HG03565 (cell line): ENCODE data around the gene MERTK.
"Not testable (repeated sequence)": the region's sequence is repeated elsewhere in the genome, so short reads cannot be mapped to it uniquely, and the experiment has no call there.

ENCODE experiments used
- ATAC-seq: cut with Tn5 transposase; IDR thresholded peaks from one replicate; pipeline ENCODE4 v1.9.1; 2021; ENCODE audit warnings: mild to moderate bottlenecking, moderate library complexity; ENCODE audit not compliant: unreplicated experiment

MERTK gene

GRCh38 chr2:111909079-111909478, 10.7 kb downstream of the MERTK start:
- no peak for ATAC-seq

GRCh38 chr2:111909997-111910396, 11.6 kb downstream of the MERTK start:
- ATAC-seq: not testable (repeated sequence)

GRCh38 chr2:111910609-111911277, 12.3 kb downstream of the MERTK start:
- no peak for ATAC-seq

- not testable (repeated sequence) for ATAC-seq
Measured at GRCh38 chr2:111911295-111911977, 13.0 kb downstream of the MERTK start.

- no peak for ATAC-seq
Measured at GRCh38 chr2:111912547-111912946, 14.1 kb downstream of the MERTK start.

GRCh38 chr2:111917106-111917505, 18.7 kb downstream of the MERTK start:
- ATAC-seq: no peak

GRCh38 chr2:111918383-111918806, 20.0 kb downstream of the MERTK start:
- no peak for ATAC-seq

GRCh38 chr2:111919365-111919764, 21.0 kb downstream of the MERTK start:
- no peak for ATAC-seq

GRCh38 chr2:111919794-111920608, 21.6 kb downstream of the MERTK start:
- ATAC-seq: no peak

GRCh38 chr2:111923276-111923804, 24.9 kb downstream of the MERTK start:
- no peak for ATAC-seq

- ATAC-seq: no peak
Measured at GRCh38 chr2:111924617-111925107, 26.3 kb downstream of the MERTK start.

- no peak for ATAC-seq
Measured at GRCh38 chr2:111927723-111928122, 29.3 kb downstream of the MERTK start.

- no peak for ATAC-seq
Measured at GRCh38 chr2:111930409-111930808, 32.0 kb downstream of the MERTK start.

GRCh38 chr2:111930875-111931274, 32.5 kb downstream of the MERTK start:
- no peak for ATAC-seq

GRCh38 chr2:111932841-111933291, 34.5 kb downstream of the MERTK start:
- no peak for ATAC-seq

GRCh38 chr2:111933900-111934299, 35.5 kb downstream of the MERTK start:
- ATAC-seq: not testable (repeated sequence)

GRCh38 chr2:111936881-111937280, 38.5 kb downstream of the MERTK start:
- ATAC-seq: no peak

GRCh38 chr2:111938392-111938791, 40.0 kb downstream of the MERTK start:
- ATAC-seq: no peak

GRCh38 chr2:111940333-111941196, 42.2 kb downstream of the MERTK start:
- ATAC-seq: no peak

- ATAC-seq: no peak
Measured at GRCh38 chr2:111941531-111941930, 43.1 kb downstream of the MERTK start.
